Keratinocyte (primary cell): ENCODE results near the gene CLC. TPM values are rescaled to one million over a fixed set of nuclear protein-coding genes. Genes with fewer than 3 reads are reported as not detected.

Source experiments
- DNase-seq: peaks from one replicate; pipeline ENCODE4 v3.0.0-alpha.2; 2011; ENCODE audit warnings: low read depth, missing footprints, low spot score
- FAIRE-seq: peaks from 2 replicates; lab custom pipeline; 2011; peaks lifted over from hg19 to GRCh38; lab: Jason Lieb, UNC
- H2AFZ ChIP-seq: 2 replicates; pipeline ENCODE4 v1.6.0; 2012; ENCODE audit warnings: low read length, control low read depth, inconsistent platforms; ENCODE audit not compliant: control insufficient read depth
- H3K27ac ChIP-seq: 2 replicates; pipeline ENCODE4 v1.5.1; 2011; ENCODE audit warnings: low read length; ENCODE audit not compliant: control insufficient read depth, insufficient read depth
- H3K27me3 ChIP-seq: 3 replicates; pipeline ENCODE4 v1.6.0; 2011; ENCODE audit warnings: low read length; ENCODE audit not compliant: control insufficient read depth, insufficient read depth; ENCODE audit errors: extremely low read depth
- H3K36me3 ChIP-seq, 2 experiments: 2 replicates in 1 of 2; 3 replicates in 1 of 2; pipeline ENCODE4 v1.5.1; 2011; ENCODE audit warnings: low read length in 2 of 2, mild to moderate bottlenecking in 1 of 2; ENCODE audit not compliant: control insufficient read depth in 2 of 2, insufficient read depth in 2 of 2; ENCODE audit errors: extremely low read depth in 1 of 2
- H3K4me1 ChIP-seq: 3 replicates; pipeline ENCODE4 v1.5.1; 2011; ENCODE audit warnings: low read length; ENCODE audit not compliant: control insufficient read depth, insufficient read depth; ENCODE audit errors: extremely low read depth
- H3K4me2 ChIP-seq: 3 replicates; pipeline ENCODE4 v1.6.0; 2011; ENCODE audit warnings: low read depth, low read length; ENCODE audit not compliant: control insufficient read depth, insufficient read depth; ENCODE audit errors: extremely low read depth
- H3K4me3 ChIP-seq, 3 experiments: fragments of 200-600 bp in 1 of 3; sonication (generic) in 1 of 3; 2 replicates in 2 of 3; 3 replicates in 1 of 3; pipeline ENCODE4 v1.5.1; 2011 to 2016; ENCODE audit warnings: low read length in 3 of 3, mild to moderate bottlenecking in 3 of 3, control low read depth in 2 of 3, inconsistent platforms in 1 of 3, low read depth in 1 of 3, mixed read lengths in 1 of 3, mixed run types in 1 of 3, moderate library complexity in 1 of 3; ENCODE audit not compliant: control insufficient read depth in 2 of 3, insufficient read depth in 2 of 3; ENCODE audit errors: extremely low read depth in 1 of 3
- H3K79me2 ChIP-seq: 2 replicates; pipeline ENCODE4 v1.6.0; 2012; ENCODE audit warnings: low read length; ENCODE audit not compliant: control insufficient read depth, insufficient read depth
- H3K9ac ChIP-seq: 3 replicates; pipeline ENCODE4 v1.6.0; 2011; ENCODE audit warnings: low read length; ENCODE audit not compliant: control insufficient read depth, insufficient read depth; ENCODE audit errors: extremely low read depth
- H3K9me1 ChIP-seq: 3 replicates; pipeline ENCODE4 v1.6.0; 2011; ENCODE audit warnings: low read length; ENCODE audit not compliant: control insufficient read depth, insufficient read depth; ENCODE audit errors: extremely low read depth
- H3K9me3 ChIP-seq: 2 replicates; pipeline ENCODE4 v1.5.1; 2012; ENCODE audit warnings: low read depth, low read length; ENCODE audit not compliant: control insufficient read depth
- H4K20me1 ChIP-seq: 3 replicates; pipeline ENCODE4 v1.6.0; 2011; ENCODE audit warnings: low read length; ENCODE audit not compliant: control insufficient read depth, insufficient read depth; ENCODE audit errors: extremely low read depth
- EZH2 ChIP-seq: IDR thresholded peaks from one replicate; pipeline ENCODE4 v1.6.1; 2012; ENCODE audit warnings: inconsistent platforms, mild to moderate bottlenecking, low read length, moderate library complexity
- dilution Hi-C: fragments of 300-500 bp; cut with MboI; formaldehyde crosslinking; loops from one replicate; pipeline ENCODE4 v1.7.0; 2020; ENCODE audit warnings: low sequenced_read_pairs; ENCODE audit not compliant: extremely low pct_ligation_motif_present
- polyA plus RNA-seq, 5 experiments: library from polyadenylated mRNA; depleted of rRNA in 3 of 5; stranded (reverse) in 3 of 5; stranded (forward) in 1 of 5; unstranded in 1 of 5; fragments of >200 nt; gene quantifications; 1 replicate in 1 of 5; 2 replicates in 3 of 5; 3 replicates in 1 of 5; pipeline versions ENCODE4 v1.2.1 to v1.2.3, GENCODE V29; 2011 to 2012; ENCODE audit warnings: missing spikeins in 2 of 5, low read depth in 1 of 5, low replicate concordance in 1 of 5
- TF ChIP-seq, protein P1 (sequence below), 3 experiments: IDR thresholded peaks in 1 of 3; conservative IDR thresholded peaks in 1 of 3; optimal IDR thresholded peaks in 1 of 3; 2 replicates in 2 of 3; 3 replicates in 1 of 3; pipeline versions ENCODE3 to v1.5.1; 2011; ENCODE audit warnings: low read length in 3 of 3, mild to moderate bottlenecking in 3 of 3, moderate library complexity in 2 of 3, control low read depth in 1 of 3, inconsistent platforms in 1 of 3; ENCODE audit not compliant: insufficient read depth in 2 of 3; ENCODE audit errors: extremely low read depth in 1 of 3

Gene CLC
- polyA plus RNA-seq, 1 donor (not counting 4 experiments of a cell fraction or from before 2014, with no cell fraction given): not detected

DNA sequence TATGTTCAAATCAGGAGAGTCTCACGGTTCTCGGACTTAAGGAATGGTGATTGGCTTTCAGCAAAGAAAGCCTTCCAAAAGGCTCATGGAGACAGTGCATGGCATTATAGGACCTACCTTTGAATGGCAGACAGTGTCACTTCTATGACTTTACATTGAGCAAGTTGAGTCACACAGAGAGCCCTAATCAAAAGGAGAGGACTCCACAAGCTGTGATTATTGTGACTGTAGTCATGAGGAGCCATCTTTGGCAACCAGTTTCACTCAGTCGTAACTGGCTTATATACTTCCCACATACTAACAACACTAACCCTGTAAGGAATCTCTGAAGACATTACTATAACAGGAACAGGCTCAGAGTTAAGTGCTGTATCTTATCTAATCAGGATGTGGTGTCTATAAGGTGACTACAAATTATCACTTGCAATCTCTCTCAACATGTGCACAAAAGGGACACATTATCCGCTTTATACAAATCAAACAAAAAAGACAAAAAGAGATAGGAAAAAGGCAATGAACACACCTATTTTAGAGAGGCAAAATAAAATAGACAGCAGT is 27.4 kb downstream of the CLC start:
- dilution Hi-C loops: no loop called here
- Histone ChIP-seq H3K4me2 (no peak overlapping the region), H3K9me1 (no peaks in the 10 kb centered on the region), H3K9me3 (no peaks in the 10 kb centered on the region), H3K9ac (no peak overlapping the region), H3K4me1 (no peaks in the 10 kb centered on the region), H3K36me3 (no peaks in the 10 kb centered on the region), H4K20me1 (no peaks in the 10 kb centered on the region), H3K4me3 (no peak overlapping the region), H2AFZ (no peak overlapping the region), H3K27ac (no peak overlapping the region), H3K79me2 (no peaks in the 10 kb centered on the region), H3K27me3 (no peaks in the 10 kb centered on the region)
- no peak for TF ChIP-seq EZH2
- TF ChIP-seq, protein P1, sequence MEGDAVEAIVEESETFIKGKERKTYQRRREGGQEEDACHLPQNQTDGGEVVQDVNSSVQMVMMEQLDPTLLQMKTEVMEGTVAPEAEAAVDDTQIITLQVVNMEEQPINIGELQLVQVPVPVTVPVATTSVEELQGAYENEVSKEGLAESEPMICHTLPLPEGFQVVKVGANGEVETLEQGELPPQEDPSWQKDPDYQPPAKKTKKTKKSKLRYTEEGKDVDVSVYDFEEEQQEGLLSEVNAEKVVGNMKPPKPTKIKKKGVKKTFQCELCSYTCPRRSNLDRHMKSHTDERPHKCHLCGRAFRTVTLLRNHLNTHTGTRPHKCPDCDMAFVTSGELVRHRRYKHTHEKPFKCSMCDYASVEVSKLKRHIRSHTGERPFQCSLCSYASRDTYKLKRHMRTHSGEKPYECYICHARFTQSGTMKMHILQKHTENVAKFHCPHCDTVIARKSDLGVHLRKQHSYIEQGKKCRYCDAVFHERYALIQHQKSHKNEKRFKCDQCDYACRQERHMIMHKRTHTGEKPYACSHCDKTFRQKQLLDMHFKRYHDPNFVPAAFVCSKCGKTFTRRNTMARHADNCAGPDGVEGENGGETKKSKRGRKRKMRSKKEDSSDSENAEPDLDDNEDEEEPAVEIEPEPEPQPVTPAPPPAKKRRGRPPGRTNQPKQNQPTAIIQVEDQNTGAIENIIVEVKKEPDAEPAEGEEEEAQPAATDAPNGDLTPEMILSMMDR (optimal IDR thresholded peaks at IDR 0.05 in 1 of 3, IDR thresholded peaks at IDR 0.05 in 1 of 3, conservative IDR thresholded peaks at IDR 0.05 in 1 of 3; ENCODE audit: extremely low read depth in 1 of 3, insufficient read depth in 2 of 3, low read length in 3 of 3): no peak
- DNase-seq: no peak
- FAIRE-seq: no peak

DNA sequence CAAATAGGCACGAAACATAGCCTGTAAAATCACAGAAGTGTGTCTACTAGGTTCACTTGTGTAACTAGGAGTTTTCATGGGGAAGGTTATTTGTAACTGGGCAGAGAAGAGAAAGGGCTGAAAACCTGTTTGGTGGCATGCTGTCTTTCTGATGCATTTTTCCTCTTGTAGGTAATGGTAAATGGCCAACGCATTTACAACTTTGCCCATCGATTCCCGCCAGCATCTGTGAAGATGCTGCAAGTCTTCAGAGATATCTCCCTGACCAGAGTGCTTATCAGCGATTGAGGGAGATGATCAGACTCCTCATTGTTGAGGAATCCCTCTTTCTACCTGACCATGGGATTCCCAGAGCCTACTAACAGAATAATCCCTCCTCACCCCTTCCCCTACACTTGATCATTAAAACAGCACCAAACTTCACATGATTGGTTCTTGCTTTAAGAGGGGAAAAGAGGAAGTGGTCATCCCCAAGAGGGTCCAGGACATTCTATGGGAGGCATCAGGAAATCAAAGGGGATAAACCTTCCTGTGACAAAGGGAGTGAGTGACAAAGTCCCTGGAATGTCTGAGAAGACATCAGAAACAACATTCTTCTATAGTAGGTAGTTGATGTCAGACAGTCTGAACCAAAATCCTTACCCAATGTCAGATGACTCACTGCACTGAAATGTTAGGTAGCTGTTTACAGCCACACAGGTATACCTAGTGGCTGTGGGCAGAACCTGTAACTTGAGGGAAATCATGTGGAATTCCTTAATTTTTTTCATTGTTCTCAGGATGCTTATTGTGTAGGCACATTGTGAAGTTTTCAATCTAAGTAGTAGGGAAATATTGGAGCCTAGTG is 28.6 kb downstream of the CLC start:
- Histone ChIP-seq H3K9ac (no peak overlapping the region), H3K9me3 (no peaks in the 10 kb centered on the region), H3K4me1 (no peaks in the 10 kb centered on the region), H3K36me3 (no peaks in the 10 kb centered on the region), H3K27me3 (no peaks in the 10 kb centered on the region), H3K79me2 (no peaks in the 10 kb centered on the region), H3K4me3 (no peak overlapping the region), H3K4me2 (no peak overlapping the region), H3K9me1 (no peaks in the 10 kb centered on the region), H3K27ac (no peak overlapping the region), H4K20me1 (no peaks in the 10 kb centered on the region), H2AFZ (no peak overlapping the region)
- TF ChIP-seq EZH2: no peak
- TF ChIP-seq, protein P1 (optimal IDR thresholded peaks at IDR 0.05 in 1 of 3, IDR thresholded peaks at IDR 0.05 in 1 of 3, conservative IDR thresholded peaks at IDR 0.05 in 1 of 3; ENCODE audit: extremely low read depth in 1 of 3, insufficient read depth in 2 of 3, low read length in 3 of 3): no peak
- DNase-seq (no peak), FAIRE-seq (no peak)
- dilution Hi-C loops: no loop called here
